Activated naive CD4-positive, alpha-beta T cell treated with anti-CD3 and anti-CD28 coated beads, Interleukin-2, amount 10 ng/mL, durations not matched to agents 7 days and 5 days (primary cell): ENCODE data around the gene AGAP1.
A peak's percentile ranks its signal among the peaks of the same experiment; 100 is the strongest.
"Not testable (repeated sequence)": the region's sequence is repeated elsewhere in the genome, so short reads cannot be mapped to it uniquely, and the experiment has no call there.

Source experiments
- CTCF ChIA-PET: fragments of 350-600 bp; sonication (Branson Sonifier 250); formaldehyde crosslinking; loops from one replicate; lab custom pipeline; 2021; ENCODE audit warnings: antibody characterized with exemption; lab: Charles Lee
- DNase-seq: peaks from one replicate; pipeline ENCODE4 v3.0.0-alpha.2; 2020
- H3K27ac Mint-ChIP-seq: one replicate; pipeline ENCODE4 v1.8.0; 2021; ENCODE audit warnings: mild to moderate bottlenecking, moderate library complexity, mixed read lengths
- H3K27me3 Mint-ChIP-seq: one replicate; pipeline ENCODE4 v1.8.0; 2021; ENCODE audit warnings: mild to moderate bottlenecking, mixed read lengths
- H3K36me3 Mint-ChIP-seq: one replicate; pipeline ENCODE4 v1.8.0; 2021; ENCODE audit warnings: mixed read lengths
- H3K4me1 Mint-ChIP-seq: one replicate; pipeline ENCODE4 v1.8.0; 2021; ENCODE audit warnings: mixed read lengths
- H3K4me3 Mint-ChIP-seq: one replicate; pipeline ENCODE4 v1.8.0; 2021; ENCODE audit warnings: mild to moderate bottlenecking, moderate library complexity, mixed read lengths
- H3K9me3 Mint-ChIP-seq: one replicate; pipeline ENCODE4 v1.8.0; 2021; ENCODE audit warnings: mixed read lengths

The AGAP1 gene

DNA sequence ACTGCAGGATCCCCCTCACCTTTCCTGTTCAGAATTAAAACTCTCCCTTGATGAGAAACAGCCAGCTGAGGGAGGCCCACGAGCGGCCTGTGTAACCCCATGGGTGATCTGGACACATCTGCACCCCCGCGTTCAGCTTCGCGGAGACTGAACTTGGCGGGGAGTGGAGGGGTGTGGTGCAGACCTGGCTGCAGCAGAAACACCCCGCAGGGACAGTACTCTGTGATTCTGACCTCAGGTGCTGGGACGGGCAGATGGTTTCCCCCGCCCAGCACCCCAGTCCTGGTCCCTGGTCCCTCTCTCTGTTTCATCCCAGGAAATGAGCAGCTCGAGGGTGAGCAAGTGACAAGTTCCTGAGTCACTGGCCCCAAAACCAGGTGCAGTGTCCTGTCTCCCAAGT, 633.2 kb downstream of the AGAP1 start:
- no peak overlapping the region for H3K4me3 Mint-ChIP-seq
- H3K36me3 Mint-ChIP-seq, result no peaks in the 10 kb centered on the region
- H3K9me3 Mint-ChIP-seq, result no peaks in the 10 kb centered on the region
- no peaks in the 10 kb centered on the region for H3K4me1 Mint-ChIP-seq
- no peaks in the 10 kb centered on the region for H3K27me3 Mint-ChIP-seq
- H3K27ac Mint-ChIP-seq, result no peak overlapping the region
- CTCF ChIA-PET, result interaction anchor here (1.1 kb wide), 1 partner anchor 10 kb away, joined by 5 read pairs; no protein-coding TSS in a partner anchor
- DNase-seq, result no peak

DNA sequence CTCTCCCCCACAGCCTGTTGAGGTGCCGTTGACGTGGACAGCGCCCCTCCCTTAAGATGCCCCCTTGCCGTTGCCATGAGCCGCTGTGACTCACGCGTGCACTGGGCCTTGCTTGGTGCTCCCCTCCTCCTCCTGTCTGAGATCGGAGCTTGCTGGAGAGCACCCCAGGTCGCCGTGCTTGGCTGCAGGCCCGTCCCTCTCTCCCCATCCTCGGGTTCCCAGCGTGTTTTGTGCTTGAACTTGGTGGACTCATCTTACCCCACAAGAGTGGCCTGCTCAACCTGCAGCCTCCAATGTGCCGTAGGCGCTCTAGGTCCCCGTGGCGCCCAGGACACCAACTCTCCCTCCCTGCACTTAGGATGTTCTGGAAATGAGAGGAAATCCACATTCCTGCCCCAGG, 634.5 kb downstream of the AGAP1 start:
- no peaks in the 10 kb centered on the region for H3K36me3 Mint-ChIP-seq
- H3K4me1 Mint-ChIP-seq, result no peaks in the 10 kb centered on the region
- no peaks in the 10 kb centered on the region for H3K9me3 Mint-ChIP-seq
- no peak overlapping the region for H3K27ac Mint-ChIP-seq
- H3K4me3 Mint-ChIP-seq, result no peak overlapping the region
- H3K27me3 Mint-ChIP-seq, result no peaks in the 10 kb centered on the region
- DNase-seq, result no peak
- CTCF ChIA-PET, result no interaction called here

DNA sequence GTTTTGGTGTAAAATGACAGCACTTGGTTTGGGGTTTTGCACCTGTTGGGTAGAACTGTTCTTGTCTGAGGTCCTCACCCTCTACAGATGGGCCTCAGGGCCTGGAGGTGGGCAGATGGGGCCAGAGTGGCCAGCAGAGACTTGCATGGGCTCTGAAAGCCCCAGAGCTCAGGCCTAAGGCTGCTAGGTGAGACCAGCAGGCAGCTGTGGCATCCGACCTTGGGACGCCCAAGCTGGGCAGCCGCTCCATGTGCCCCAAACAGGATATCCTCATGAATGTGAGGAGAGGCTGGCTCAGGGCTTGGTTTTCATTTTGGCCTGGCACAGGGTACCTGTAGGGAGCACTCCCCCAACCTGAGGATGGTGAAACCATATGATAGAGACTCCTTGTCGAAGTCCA, 636.1 kb downstream of the AGAP1 start:
- CTCF ChIA-PET, result no interaction called here
- Mint-ChIP-seq H3K4me1 (no peaks in the 10 kb centered on the region), H3K27ac (no peak overlapping the region), H3K36me3 (no peaks in the 10 kb centered on the region), H3K4me3 (no peak overlapping the region), H3K9me3 (no peaks in the 10 kb centered on the region), H3K27me3 (no peaks in the 10 kb centered on the region)
- DNase-seq, result no peak

DNA sequence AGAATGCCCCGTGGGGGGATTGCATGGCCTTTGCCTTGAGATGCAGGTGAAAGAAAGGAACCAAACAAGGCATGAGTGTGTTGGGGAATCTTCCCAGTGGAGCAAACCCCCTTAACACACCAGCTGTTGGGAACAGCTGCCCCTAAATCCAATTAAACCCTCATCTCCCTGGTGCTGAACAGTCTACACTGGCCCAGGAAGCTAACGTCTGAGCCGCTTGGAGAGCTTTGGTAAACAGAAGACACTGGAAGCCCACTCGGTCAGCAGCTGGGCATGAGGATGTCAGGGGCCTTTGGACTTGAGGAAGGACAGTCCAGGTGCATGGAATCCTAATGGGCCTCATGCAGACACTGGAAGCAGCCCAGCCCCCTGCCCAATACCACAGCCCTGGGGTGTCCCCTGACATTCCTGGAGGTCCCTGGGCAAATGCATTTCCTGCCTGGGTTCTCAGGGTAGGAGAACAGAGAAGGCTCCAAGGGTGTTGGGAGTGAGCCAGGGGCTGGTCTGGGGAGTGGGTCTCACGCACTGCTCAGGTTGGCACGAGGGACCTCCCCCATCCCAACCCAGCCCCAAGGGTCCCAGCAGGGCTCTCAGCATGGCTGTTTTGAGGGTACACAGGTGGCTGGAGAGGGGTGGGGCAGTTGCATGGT, 636.6 kb downstream of the AGAP1 start:
- Mint-ChIP-seq H3K4me1 (no peaks in the 10 kb centered on the region), H3K36me3 (no peaks in the 10 kb centered on the region), H3K4me3 (no peak overlapping the region), H3K9me3 (no peaks in the 10 kb centered on the region), H3K27ac (no peak overlapping the region), H3K27me3 (no peaks in the 10 kb centered on the region)
- CTCF ChIA-PET, result no interaction called here
- no peak for DNase-seq

DNA sequence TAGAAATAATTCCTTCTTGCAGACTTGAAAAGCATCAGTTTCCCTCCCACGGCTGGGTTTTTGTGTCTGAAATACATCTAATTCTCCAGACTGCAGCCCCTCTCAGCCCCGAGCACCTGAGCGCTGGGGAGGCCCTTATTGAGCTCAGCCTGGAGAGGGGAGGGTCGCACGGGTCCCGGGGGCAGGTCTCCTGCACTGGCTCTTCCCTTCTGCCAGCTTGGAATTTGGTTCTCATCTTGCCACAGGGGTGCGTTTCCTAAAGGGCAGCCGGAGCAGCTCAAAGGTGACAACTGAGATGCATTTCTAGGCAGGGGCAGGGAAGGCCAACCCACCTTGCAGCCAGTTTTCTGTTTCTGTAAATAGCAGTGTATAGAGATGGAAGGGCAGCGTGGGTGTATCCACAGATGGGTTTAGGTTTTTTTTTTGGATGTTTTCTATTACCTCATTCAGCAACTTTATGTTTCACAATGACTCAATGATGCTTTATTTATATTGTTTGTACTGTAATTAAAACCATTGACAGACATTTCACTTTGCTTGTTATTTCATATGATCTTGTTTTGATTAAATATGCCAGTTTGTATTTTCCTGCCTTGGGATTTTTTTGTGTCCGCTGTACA, 637.3 kb downstream of the AGAP1 start:
- Mint-ChIP-seq H3K4me3 (no peak overlapping the region), H3K4me1 (no peaks in the 10 kb centered on the region), H3K9me3 (no peaks in the 10 kb centered on the region), H3K36me3 (no peaks in the 10 kb centered on the region), H3K27ac (no peak overlapping the region), H3K27me3 (no peaks in the 10 kb centered on the region)
- no peak for DNase-seq
- CTCF ChIA-PET, result no interaction called here

DNA sequence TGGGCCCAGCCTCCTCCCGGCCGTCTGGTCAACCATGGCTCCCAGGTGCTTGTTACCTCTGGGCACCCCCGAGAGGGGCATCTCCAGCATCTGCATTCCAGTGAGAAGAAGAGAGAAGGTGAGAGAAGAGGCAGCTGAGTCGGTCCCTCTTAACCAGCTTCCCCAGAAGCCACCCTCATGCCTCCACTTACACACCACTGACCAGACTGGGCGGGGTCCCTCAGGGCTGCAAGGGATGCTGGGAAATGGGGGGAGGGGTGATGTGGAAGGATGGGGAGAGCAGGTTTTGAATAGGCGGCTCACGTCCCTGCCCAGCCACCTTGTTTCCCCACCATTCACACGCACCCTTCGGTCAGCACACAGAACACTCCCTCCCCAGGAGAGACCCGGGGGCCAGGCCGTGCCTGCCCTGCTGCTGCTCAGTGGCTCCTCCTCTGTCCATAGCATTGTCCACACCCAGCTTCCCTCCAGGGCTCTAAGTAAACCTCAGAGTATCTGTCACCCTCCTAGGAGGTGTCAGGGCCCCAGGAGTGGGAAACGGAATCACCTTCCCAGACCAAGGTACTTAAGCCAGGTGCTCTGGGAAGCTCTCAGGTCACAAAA, 639.7 kb downstream of the AGAP1 start:
- no peaks in the 10 kb centered on the region for H3K27me3 Mint-ChIP-seq
- H3K4me1 Mint-ChIP-seq, result no peaks in the 10 kb centered on the region
- CTCF ChIA-PET, result interaction anchor here (1.1 kb wide), 1 partner anchor 351 kb away, joined by 3 read pairs; no protein-coding TSS in a partner anchor
- DNase-seq, result no peak
- H3K27ac Mint-ChIP-seq, result no peak overlapping the region
- H3K4me3 Mint-ChIP-seq, result no peak overlapping the region
- H3K9me3 Mint-ChIP-seq, result no peaks in the 10 kb centered on the region
- H3K36me3 Mint-ChIP-seq, result no peaks in the 10 kb centered on the region

DNA sequence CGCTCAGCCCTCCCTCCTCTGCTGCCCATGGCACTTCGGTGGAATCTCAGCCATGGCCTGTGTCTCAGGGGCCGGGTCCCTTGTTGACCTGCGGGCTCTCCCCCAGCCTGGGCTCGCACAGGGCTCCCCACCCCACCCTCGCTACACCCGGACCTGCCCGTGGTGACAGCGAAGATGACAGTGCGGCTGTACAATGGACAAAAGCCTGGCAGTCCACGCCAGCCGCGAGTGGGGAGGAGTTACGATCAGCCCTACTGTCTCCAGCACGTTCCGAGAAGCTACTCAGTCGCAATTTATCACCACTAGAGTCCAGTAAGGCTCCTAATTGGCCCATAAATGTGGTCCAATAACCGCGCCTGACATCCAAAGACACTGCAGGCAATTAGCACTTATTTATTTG, 642.7 kb downstream of the AGAP1 start:
- Mint-ChIP-seq H3K4me3 (no peak overlapping the region), H3K4me1 (no peaks in the 10 kb centered on the region), H3K9me3 (no peaks in the 10 kb centered on the region), H3K36me3 (no peaks in the 10 kb centered on the region), H3K27ac (no peak overlapping the region), H3K27me3 (no peaks in the 10 kb centered on the region)
- no peak for DNase-seq
- CTCF ChIA-PET, result interaction anchor here (0.6 kb wide), 1 partner anchor 9 kb away, joined by 5 read pairs; no protein-coding TSS in a partner anchor

DNA sequence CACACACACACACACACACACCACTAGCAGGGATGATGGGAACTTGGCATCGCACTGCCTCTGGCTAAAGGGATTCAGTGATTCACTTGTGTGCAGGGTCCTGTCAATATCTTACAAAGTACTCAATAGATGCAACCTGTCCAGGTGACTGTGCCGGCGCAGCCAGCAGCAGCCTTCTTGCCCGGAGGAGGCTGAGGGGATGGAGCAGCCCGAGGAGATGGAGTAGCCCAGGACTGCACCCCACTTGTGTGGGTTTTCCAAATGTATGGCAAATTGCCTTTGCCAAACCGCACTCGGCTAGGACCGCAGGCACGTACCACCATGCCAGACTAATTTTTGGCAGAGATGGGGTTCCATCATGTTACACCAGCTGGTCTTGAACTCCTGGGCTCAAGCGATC, 643.2 kb downstream of the AGAP1 start:
- Mint-ChIP-seq H3K9me3 (no peaks in the 10 kb centered on the region), H3K27me3 (no peaks in the 10 kb centered on the region), H3K36me3 (no peaks in the 10 kb centered on the region), H3K4me1 (no peaks in the 10 kb centered on the region), H3K27ac (no peak overlapping the region), H3K4me3 (no peak overlapping the region)
- CTCF ChIA-PET, result interaction anchor here (0.6 kb wide), 1 partner anchor 10 kb away, joined by 5 read pairs; no protein-coding TSS in a partner anchor
- no peak for DNase-seq

DNA sequence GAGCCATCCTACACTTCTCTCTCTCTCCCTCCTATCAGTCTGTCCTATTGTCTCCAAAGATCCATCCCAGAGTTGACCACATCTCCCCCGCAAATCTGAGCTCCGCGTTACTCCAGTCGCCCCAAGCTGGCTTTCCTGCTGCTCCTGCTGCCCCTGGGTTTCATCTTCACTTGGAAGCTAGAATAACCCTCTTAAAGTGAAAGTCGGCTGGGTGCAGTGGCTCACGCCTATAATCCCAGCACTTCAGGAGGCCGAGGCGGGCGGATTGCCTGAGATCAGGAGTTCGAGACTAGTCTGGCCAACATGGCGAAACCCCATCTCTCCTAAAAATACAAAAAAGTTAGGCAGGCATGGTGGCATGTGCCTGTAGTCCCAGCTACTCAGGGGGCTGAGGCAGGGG, 647.8 kb downstream of the AGAP1 start:
- H3K4me1 Mint-ChIP-seq, H3K9me3 Mint-ChIP-seq, CTCF ChIA-PET, H3K27me3 Mint-ChIP-seq, H3K4me3 Mint-ChIP-seq, H3K36me3 Mint-ChIP-seq: not testable (repeated sequence)
- peak overlapping the region; percentile 70 for H3K27ac Mint-ChIP-seq
- DNase-seq, result peak; percentile 5

DNA sequence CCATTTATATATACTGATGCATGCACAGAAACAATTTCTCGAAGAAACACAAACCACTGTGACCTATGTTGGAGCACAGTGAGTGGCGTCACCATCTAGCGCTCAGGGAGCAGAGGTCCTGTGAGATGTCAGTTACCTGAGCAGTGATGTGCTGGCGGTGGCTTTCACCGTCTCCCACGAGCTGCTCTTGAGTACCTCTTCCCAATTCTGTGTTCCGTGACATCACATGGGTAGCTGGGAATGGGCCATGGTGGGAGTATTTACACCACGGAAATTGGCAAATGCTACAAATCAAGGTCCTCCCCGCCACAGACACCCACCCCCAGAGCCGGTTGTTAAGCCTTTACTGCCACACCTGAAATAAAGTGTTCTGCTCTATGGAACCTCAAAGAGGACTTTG, 650.0 kb downstream of the AGAP1 start:
- H3K4me3 Mint-ChIP-seq, result no peak overlapping the region
- H3K9me3 Mint-ChIP-seq, result no peaks in the 10 kb centered on the region
- DNase-seq, result peak; percentile 9
- H3K36me3 Mint-ChIP-seq, result no peaks in the 10 kb centered on the region
- no peaks in the 10 kb centered on the region for H3K4me1 Mint-ChIP-seq
- peaks cover 3% of the 10 kb centered on the region for H3K27me3 Mint-ChIP-seq
- H3K27ac Mint-ChIP-seq, result no peak overlapping the region
- CTCF ChIA-PET, result no interaction called here

DNA sequence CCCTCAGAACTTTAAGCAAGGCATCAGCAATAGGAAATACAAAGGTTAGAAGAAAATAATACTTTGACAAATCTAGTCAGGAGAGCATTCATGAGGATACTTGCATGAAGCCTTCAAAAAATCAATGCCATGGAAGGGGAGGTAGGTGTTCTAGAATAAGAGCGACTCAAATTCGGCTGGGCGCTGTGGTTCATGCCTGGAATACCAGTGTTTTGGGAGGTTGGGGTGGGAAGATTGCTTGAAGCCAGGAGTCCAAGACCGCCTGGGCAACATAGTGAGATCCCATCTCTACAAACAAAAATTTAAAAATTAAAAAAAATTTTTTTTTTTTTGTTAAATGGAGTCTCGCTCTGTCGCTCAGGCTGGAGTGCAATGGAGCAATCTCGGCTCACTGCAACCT, 652.6 kb downstream of the AGAP1 start:
- no peak for DNase-seq
- no peaks in the 10 kb centered on the region for H3K9me3 Mint-ChIP-seq
- H3K27ac Mint-ChIP-seq, result no peak overlapping the region
- H3K27me3 Mint-ChIP-seq, result peaks cover 3% of the 10 kb centered on the region
- no peak overlapping the region for H3K4me3 Mint-ChIP-seq
- CTCF ChIA-PET, result no interaction called here
- H3K4me1 Mint-ChIP-seq, result no peaks in the 10 kb centered on the region
- no peaks in the 10 kb centered on the region for H3K36me3 Mint-ChIP-seq

DNA sequence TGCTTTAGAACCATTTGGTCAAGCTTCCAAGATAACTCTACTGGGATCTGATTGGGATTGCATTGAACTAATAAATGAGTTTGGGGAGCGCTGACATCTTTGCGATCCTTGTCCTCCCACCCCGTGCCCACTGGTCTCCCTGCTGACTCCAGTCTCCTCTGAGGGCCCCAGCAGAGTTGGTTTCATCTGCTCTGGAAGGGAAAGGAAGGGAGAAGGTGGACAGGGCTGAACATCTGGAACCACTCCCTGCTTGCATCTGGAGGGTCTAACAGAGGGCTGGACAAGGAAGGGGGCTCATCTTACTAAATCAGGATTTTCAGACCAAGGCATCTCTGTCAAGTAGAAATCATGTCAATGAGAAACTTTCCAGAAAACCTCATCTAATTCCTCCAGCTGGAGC, 661.6 kb downstream of the AGAP1 start:
- Mint-ChIP-seq H3K36me3 (no peaks in the 10 kb centered on the region), H3K4me3 (no peak overlapping the region), H3K27ac (no peak overlapping the region), H3K4me1 (no peaks in the 10 kb centered on the region), H3K27me3 (peaks cover 38% of the 10 kb centered on the region), H3K9me3 (peaks cover 11% of the 10 kb centered on the region)
- CTCF ChIA-PET, result no interaction called here
- DNase-seq, result no peak

DNA sequence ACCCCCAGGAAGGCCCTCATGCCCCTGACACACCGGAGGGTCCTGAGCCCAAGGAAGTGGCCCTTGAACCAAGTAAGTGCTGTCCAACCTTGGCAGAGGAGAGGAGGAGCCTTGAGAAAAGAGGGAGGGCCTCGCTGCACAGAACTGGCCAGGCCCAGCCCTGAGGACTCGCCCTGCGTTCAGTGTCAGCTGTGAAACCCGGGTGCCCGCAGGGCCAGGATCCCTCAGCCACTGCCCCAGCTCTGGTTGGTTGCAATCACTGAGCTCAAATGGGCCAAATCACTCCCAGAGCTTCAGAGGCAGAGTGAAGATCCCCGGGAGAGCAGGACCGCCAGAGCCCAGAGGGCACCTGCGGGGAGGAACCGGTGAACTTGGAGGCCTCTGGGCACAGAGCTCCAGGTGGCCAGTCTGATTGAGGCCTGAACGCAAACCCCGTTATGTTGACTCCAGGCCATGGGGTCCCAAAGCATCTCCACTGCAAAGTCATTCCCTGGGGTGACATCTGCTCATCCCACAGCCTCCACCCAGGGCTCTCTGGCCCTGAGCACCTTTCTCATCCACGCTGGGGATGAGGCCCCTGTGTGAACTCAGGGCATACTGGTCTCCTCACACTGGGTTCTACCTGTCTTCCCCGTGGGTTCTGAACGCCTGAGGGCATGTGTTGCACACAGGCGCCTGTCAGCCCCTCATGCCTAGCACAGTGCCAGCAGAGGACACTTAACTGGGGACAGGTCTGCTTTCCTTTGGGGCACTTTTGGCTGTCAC, 662.4 kb downstream of the AGAP1 start:
- no peak overlapping the region for H3K27ac Mint-ChIP-seq
- peaks cover 47% of the 10 kb centered on the region for H3K27me3 Mint-ChIP-seq

DNA sequence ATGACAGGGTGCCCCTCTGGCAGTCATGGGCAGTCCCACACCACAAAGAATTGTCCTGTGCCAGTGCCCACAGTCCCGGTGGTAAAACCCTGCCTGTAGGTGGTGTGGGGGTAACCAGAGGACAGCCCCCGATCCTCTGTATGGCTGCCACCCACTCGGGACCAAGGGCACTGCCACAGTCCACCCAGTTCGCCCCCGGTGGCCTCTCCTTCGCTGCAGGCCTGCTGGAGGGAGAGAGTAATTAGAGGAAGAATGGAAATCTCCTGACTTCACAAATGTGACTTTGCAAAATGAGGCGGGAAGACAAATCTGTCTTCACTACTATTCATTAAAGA, 663.0 kb downstream of the AGAP1 start:
- Mint-ChIP-seq H3K27ac (no peak overlapping the region), H3K36me3 (no peaks in the 10 kb centered on the region), H3K4me1 (no peaks in the 10 kb centered on the region), H3K9me3 (peaks cover 11% of the 10 kb centered on the region), H3K4me3 (no peak overlapping the region), H3K27me3 (peaks cover 52% of the 10 kb centered on the region)
- no peak for DNase-seq
- CTCF ChIA-PET, result no interaction called here

More for the DNA sequence above, 662.4 kb downstream of the AGAP1 start:
- Mint-ChIP-seq H3K4me3 (no peak overlapping the region), H3K9me3 (peaks cover 11% of the 10 kb centered on the region), H3K4me1 (no peaks in the 10 kb centered on the region), H3K36me3 (no peaks in the 10 kb centered on the region)
- no peak for DNase-seq
- CTCF ChIA-PET, result no interaction called here
